Embryonic facial prominence (tissue), 1 donor: ENCODE data around the gene FREM1.

Experiments used
- DNase-seq: peaks from one replicate; pipeline ENCODE4 v3.0.0-alpha.2; 2016; ENCODE audit errors: extremely low spot score

Gene FREM1

GRCh38 chr9:14881006-14881405 lies 29.2 kb downstream of the FREM1 start:
- no peak for DNase-seq

DNA sequence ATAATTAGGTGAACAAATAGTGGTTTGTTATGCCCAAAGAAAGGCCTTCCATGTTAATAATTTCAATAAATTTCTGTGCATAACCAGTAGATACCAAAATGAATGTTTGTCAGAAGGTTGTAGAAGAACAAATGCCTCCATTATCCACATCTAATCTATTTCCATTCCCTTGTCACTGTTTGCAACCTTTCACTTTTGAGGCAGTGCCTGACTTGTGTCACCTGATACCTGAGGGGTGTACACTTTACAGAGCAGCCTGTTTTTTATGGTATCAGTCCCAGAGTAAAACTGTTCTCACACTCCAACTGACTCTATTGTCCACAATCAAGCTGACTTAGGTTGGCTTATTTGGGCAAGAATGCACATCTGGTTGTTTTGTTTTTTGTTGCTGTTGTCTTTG lies 40.1 kb downstream of the FREM1 start:
- no peak for DNase-seq

GRCh38 chr9:14869671-14870070 lies 40.6 kb downstream of the FREM1 start:
- DNase-seq, result no peak

DNA sequence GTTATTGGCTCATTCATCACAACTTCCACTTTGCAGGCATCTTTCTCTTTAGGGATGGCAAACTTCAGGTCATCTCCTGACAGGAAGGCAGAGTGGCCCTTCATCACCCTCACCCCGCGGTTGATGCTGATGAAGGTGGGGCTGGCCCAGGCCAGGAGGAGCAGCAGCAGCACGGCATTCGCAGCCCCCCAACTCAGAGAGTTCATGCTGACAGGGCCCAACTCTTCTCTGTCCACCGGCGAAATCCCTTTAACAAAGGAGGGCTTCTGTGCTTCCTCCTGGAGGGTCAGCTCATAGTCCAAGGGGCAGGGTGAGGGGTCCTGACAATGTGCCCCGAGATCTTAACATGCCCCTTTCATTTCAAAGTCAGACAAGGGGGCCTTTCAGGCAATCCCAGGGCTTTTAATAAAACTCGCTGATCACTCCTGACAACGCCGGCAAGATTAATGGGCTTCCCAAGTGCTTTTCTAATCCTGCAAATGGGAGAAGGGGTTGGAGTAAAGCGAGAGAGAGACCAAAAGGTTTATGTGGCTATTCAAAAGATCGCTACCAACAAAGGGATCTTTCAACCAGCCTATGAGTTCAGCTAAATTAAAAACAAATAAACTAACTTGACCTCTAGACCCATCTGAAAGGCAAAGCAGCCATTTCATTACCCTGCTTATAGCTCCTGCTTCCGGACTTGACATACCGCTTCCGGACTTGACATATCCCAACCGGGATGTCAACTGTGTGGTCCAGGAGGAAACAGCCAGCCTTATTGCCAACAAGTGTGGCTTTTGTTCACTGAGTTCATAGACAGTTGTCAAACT lies 41.2 kb downstream of the FREM1 start:
- DNase-seq, result no peak

DNA sequence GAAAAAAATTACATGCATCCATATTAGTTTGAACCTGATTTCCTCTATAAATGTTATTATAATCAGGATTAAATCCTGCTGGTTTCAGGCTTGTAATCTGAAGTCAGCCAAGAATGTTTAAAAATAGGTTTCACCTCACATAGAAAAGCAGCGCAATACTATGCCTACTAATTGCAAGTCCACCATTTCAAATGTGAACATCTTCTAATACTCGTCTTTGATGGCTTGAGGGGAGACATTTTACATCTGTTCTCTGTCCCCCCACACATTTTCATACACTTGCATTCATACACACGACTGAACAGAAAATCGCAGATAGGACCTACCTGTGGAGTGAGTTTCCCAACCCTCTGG lies 41.8 kb downstream of the FREM1 start:
- DNase-seq, result no peak

- DNase-seq, result no peak
These were observed 44.0 kb downstream of the FREM1 start for GRCh38 chr9:14866200-14866749.

- no peak for DNase-seq
These were observed 45.9 kb downstream of the FREM1 start for GRCh38 chr9:14864309-14864708.

DNA sequence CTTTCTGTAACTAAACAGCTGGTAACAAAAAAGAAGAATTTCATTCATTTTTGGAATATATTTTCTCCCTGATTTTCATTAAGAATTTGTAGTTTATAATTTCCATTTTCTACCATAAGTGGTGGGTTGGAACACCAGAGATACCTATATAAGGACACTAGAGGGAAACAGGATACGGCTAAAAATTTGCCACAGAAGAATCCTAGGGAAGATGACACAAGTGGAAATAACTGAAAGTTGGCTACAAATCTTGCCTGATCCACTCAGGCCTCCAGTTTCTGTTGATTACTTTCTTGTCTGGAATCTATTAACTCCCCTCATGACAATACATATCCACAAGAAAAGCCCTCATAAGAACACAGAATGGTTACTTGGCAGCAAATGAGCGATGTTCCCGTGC lies 46.8 kb downstream of the FREM1 start:
- DNase-seq, result no peak

DNA sequence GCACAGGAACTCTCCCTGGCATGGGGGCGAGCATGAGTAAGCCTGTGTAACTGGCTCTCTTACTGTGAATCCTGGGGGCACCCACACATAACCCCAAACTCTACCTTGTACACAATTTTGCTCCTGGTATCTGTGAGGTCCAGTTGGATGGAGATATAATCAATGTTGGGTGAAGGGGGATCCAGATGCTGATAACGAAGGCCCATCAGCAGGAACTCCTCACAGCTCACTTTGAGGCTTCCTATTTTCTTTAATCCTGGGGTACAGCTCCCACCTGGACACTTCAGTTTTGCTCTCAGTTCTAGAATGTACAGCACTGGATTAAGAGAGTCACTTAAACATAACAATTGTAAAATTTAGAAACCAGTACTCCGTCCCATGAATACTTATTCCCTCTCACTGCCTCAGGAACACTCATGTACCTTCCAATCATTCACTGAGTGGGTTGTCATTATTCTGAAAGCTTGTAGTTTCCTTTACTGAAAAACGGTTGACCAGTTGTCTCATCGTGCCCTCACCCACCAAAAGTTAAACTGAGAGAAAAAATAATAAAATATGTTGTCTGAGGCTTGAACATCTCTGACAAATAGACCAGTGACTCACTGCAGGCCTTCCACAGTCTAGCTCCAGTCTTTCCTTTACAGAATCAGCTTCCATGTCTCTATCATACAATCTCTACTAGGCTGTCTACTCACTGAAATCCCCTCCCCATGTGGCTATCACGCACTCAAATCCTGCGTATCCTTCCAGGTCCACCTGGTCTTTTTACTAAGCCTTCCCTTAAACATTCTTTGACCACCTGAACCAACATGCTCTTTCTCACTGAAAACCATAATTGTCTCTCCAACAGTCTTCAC lies 52.6 kb downstream of the FREM1 start:
- DNase-seq, result no peak

DNA sequence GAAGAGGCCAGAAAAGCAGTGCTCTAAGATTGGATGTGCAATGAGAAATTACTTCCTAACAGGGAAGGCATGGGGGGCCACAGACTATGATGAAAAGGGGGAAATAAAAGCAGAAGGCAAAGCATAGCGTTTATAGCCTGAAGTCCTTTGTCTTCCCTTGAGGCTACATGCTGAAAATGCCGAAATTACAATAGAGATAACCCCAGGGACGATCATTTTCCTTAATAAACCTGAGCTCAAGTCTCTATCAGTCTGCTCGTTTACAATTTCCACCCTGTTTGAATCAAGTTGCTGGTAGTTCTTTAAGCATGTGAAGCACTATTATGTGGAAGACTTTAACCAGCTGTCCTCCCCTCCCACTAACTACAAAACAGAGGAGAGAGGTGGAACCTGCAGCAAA lies 60.4 kb downstream of the FREM1 start:
- DNase-seq, result no peak

- no peak for DNase-seq
These were observed 60.9 kb downstream of the FREM1 start for GRCh38 chr9:14849296-14849695.

DNA sequence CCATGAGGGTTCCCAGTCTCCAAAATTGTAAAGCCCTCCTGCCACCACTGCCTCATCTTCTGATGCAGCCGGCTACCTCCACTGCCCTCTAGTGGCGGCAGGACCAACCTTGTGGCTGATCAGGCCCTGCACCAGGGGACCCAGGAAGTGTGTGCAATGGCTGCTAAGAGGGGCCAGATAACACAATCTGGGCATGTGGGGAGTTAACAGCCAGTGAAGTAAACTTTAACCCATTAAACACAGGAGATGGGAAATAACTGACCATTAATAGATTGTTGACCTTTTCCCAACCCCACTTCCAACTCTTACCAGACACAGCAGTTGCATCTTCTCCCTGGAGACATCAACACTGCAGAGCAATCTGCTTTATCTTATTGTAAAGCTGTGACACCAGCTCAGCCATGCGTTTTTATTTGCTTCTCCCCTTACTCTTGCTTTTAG lies 63.3 kb downstream of the FREM1 start:
- no peak for DNase-seq

GRCh38 chr9:14843163-14843562 lies 67.1 kb downstream of the FREM1 start:
- DNase-seq, result no peak

- DNase-seq, result no peak
These were observed 68.0 kb downstream of the FREM1 start for GRCh38 chr9:14842269-14842668.

GRCh38 chr9:14838701-14839100 lies 71.5 kb downstream of the FREM1 start:
- DNase-seq, result no peak

DNA sequence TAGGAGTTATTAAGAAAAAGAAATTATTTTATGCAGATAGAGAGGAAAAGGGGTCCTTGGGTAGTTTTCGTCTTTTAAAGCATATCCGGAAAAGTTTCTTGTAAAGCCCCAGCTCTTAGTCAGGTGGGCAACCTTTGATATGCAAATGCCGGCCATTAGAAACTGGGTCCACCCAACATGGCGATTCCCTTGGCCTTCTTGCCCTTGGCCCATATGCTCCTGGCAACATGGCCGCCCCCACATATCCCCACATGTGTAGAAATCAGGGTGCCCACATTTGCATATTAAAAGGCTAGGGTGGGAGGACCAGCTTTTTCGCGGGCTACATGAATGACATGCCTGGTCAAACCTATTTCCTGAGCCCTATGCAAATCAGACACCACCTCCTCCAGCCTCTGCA lies 73.3 kb downstream of the FREM1 start:
- no peak for DNase-seq

- DNase-seq, result no peak
These were observed 78.6 kb downstream of the FREM1 start for GRCh38 chr9:14831661-14832060.

- DNase-seq, result peak; percentile 18
These were observed 79.2 kb downstream of the FREM1 start for GRCh38 chr9:14831074-14831473.

DNA sequence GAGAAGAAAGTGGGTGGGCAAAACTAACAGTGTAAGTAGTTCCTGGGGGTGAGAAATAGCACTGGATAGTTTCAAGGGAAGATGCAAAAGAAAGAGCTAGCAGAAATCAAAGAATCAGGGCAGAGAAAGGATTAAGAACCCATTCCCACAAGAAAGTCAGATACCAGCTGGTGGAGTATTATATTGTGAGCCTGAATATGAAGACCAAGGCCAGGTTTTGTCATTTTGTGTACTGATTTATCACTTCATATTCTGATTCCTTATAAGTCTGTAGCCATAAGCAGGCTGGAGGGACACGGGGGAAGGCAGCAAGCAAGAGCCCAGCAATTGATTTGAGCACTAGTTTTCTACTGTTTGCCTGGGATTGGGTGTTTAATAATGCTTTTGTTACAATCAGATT lies 80.2 kb downstream of the FREM1 start:
- no peak for DNase-seq

- DNase-seq, result no peak
These were observed 81.0 kb downstream of the FREM1 start for GRCh38 chr9:14829204-14829603.

DNA sequence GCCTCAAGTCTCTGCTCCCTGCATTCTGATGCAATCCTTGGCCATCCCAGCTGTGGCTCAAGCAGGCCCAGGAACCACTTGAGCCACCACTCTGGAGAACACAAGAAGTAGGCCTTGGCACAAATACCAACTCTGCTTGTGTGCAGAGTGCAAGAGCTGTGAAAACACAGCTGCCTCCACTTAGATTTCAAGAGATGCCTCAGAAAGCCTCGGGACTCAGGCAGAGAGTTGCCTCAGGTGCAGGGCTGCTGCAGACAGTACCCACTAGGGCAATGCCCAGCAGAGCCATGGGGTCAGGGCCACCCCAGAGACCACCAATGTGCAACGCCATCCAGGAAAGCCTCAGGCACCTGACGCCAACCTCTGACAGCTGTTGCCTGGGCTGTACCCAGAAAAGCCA lies 82.4 kb downstream of the FREM1 start:
- no peak for DNase-seq

- no peak for DNase-seq
These were observed 85.7 kb downstream of the FREM1 start for GRCh38 chr9:14824481-14824880.

DNA sequence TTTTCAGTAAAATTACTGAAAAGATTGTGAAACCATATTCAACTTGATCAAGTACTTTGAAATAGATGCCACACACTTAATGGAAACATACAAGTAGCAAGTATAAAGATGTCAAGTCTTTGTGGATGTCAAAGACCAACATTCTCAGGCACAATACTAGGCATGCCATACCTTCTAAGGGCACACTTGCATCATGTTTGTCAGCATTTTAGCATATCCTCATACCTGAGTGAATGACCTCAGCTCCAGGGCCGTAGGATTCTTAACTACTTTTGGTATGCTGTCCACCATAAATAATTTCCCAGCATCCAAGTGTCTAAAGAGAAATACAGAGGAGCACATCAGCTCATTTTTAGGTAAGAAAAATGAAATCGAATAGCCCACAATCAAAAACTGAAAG lies 86.4 kb downstream of the FREM1 start:
- DNase-seq, result no peak
